MM.1S (cell line): ENCODE data around the gene ZNF557.

Source experiments
- DNase-seq: peaks from one replicate; pipeline ENCODE4 v3.0.0-alpha.2; 2015
- H2AFZ ChIP-seq: fragments of 300-600 bp; sonication (generic); 2 replicates; pipeline ENCODE4 v1.6.0; 2016; ENCODE audit warnings: antibody characterized with exemption, low read length
- H3F3A ChIP-seq: fragments of 300-600 bp; sonication (generic); 2 replicates; pipeline ENCODE4 v1.6.1; 2016; ENCODE audit warnings: mild to moderate bottlenecking, antibody characterized with exemption, low read length, moderate library complexity, mixed read lengths; ENCODE audit not compliant: insufficient read depth
- H3K27ac ChIP-seq: fragments of 300-600 bp; sonication (generic); 2 replicates; pipeline ENCODE4 v1.5.1; 2016; ENCODE audit warnings: mild to moderate bottlenecking, low read length
- H3K27me3 ChIP-seq: fragments of 300-600 bp; sonication (generic); replicated peaks from 2 replicates; pipeline ENCODE4 v1.6.0; 2016; ENCODE audit warnings: low read length; ENCODE audit not compliant: insufficient read depth
- H3K36me3 ChIP-seq: fragments of 300-600 bp; sonication (generic); replicated peaks from 2 replicates; pipeline ENCODE4 v1.6.1; 2016; ENCODE audit warnings: mild to moderate bottlenecking, low read length, mixed read lengths; ENCODE audit not compliant: insufficient read depth
- H3K4me1 ChIP-seq: fragments of 300-600 bp; sonication (generic); 2 replicates; pipeline ENCODE4 v1.6.1; 2016; ENCODE audit warnings: low read length, mixed read lengths
- H3K4me2 ChIP-seq: fragments of 300-600 bp; sonication (generic); 2 replicates; pipeline ENCODE4 v1.6.0; 2016; ENCODE audit warnings: low read depth, low read length
- H3K4me3 ChIP-seq: fragments of 300-600 bp; sonication (generic); 2 replicates; pipeline ENCODE4 v1.5.1; 2016; ENCODE audit warnings: low read length, mixed read lengths
- H3K79me2 ChIP-seq: fragments of 300-600 bp; sonication (generic); 2 replicates; pipeline ENCODE4 v1.6.1; 2016; ENCODE audit warnings: mixed run types, low read length, mixed read lengths
- H3K9ac ChIP-seq: fragments of 300-600 bp; sonication (generic); 2 replicates; pipeline ENCODE4 v1.6.1; 2016; ENCODE audit warnings: low read length, mixed read lengths
- H3K9me2 ChIP-seq: fragments of 300-600 bp; sonication (generic); replicated peaks from 2 replicates; pipeline ENCODE4 v1.6.1; 2016; ENCODE audit warnings: mild to moderate bottlenecking, low read length, mixed read lengths; ENCODE audit not compliant: insufficient read depth
- H3K9me3 ChIP-seq: fragments of 300-600 bp; sonication (generic); replicated peaks from 2 replicates; pipeline ENCODE4 v1.6.1; 2016; ENCODE audit warnings: mild to moderate bottlenecking, low read length, mixed read lengths; ENCODE audit not compliant: insufficient read depth
- H4K20me1 ChIP-seq: fragments of 300-600 bp; sonication (generic); 2 replicates; pipeline ENCODE4 v1.6.1; 2016; ENCODE audit warnings: mild to moderate bottlenecking, low read length, moderate library complexity, mixed read lengths; ENCODE audit not compliant: insufficient read depth
- EZH2 ChIP-seq: fragments of 300-600 bp; sonication (generic); optimal IDR thresholded peaks from 2 replicates; pipeline ENCODE3; 2017; ENCODE audit warnings: low read depth, mild to moderate bottlenecking, antibody characterized with exemption, low read length, mixed read lengths
- EZH2phosphoT487 ChIP-seq: fragments of 300-600 bp; sonication (generic); IDR thresholded peaks from 2 replicates; pipeline ENCODE4 v1.6.1; 2018; ENCODE audit warnings: antibody characterized with exemption, low read length
- TF ChIP-seq, protein P1 (sequence below): fragments of 300-600 bp; sonication (generic); IDR thresholded peaks from 2 replicates; pipeline ENCODE4 v1.5.1; 2016; ENCODE audit warnings: antibody characterized with exemption, low read length, mixed read lengths

The ZNF557 gene

DNA sequence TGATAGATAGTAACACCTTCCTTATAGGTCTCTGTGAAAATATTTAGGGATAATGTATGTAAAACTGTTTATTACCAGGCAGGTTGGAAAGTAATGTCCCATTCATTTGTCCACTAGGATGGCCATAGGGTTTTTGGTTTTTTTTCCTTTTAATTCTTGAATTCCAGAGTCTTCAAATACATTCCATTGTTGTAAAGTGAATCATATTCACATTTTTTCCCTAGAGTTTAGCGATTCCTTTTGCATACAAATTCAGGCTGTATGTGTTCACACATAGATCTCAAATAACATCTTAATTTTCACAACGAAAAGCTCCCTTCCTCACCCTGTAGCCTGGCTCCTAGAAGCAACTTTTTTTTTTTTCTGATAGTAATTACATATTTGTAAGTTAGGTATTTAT lies 1.8 kb upstream of the ZNF557 start:
- peaks cover 4% of the 10 kb centered on the region; the same call in 1 of the 2 replicates for H3K4me1 ChIP-seq
- H2AFZ ChIP-seq: no peak overlapping the region
- DNase-seq: no peak
- peaks cover 9% of the 10 kb centered on the region for H3K36me3 ChIP-seq
- H4K20me1 ChIP-seq: no peaks in the 10 kb centered on the region
- peaks cover 17% of the 10 kb centered on the region; the same call in 1 of the 2 replicates for H3K27me3 ChIP-seq
- H3K9me3 ChIP-seq: no peaks in the 10 kb centered on the region
- no peaks in the 10 kb centered on the region for H3K9me2 ChIP-seq
- TF ChIP-seq, protein P1, sequence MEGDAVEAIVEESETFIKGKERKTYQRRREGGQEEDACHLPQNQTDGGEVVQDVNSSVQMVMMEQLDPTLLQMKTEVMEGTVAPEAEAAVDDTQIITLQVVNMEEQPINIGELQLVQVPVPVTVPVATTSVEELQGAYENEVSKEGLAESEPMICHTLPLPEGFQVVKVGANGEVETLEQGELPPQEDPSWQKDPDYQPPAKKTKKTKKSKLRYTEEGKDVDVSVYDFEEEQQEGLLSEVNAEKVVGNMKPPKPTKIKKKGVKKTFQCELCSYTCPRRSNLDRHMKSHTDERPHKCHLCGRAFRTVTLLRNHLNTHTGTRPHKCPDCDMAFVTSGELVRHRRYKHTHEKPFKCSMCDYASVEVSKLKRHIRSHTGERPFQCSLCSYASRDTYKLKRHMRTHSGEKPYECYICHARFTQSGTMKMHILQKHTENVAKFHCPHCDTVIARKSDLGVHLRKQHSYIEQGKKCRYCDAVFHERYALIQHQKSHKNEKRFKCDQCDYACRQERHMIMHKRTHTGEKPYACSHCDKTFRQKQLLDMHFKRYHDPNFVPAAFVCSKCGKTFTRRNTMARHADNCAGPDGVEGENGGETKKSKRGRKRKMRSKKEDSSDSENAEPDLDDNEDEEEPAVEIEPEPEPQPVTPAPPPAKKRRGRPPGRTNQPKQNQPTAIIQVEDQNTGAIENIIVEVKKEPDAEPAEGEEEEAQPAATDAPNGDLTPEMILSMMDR: no peak
- TF ChIP-seq EZH2: no peak
- TF ChIP-seq EZH2phosphoT487: no peak
- no peak overlapping the region for H3K4me3 ChIP-seq
- H3K9ac ChIP-seq: no peak overlapping the region
- H3F3A ChIP-seq: 0 out of 2 replicates have a peak, but pooled peaks cover 6% of the 10 kb centered on the region
- peaks cover 20% of the 10 kb centered on the region for H3K79me2 ChIP-seq
- no peak overlapping the region for H3K27ac ChIP-seq
- H3K4me2 ChIP-seq: no peak overlapping the region

DNA sequence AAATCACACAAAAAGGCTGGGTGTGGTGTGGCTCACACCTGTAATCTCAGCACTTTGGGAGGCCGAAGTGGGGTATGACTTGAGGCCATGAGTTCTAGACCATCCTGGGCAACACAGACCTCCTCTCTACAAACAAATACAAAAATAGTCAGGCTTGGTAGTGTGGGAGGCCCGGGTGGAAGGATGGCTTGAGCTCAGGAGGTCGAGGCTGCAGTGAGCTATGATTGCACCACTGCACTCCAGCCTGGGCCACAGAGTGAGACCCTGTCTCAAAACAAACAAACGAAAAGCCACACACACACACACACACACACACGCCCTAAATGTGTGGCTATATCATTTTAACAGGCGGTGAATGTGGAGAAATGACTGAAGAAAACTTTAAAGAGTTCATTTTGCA lies 904 bp upstream of the ZNF557 start:
- Histone ChIP-seq H4K20me1 (no peaks in the 10 kb centered on the region), H3K4me2 (peak overlapping the region; percentile 53), H3K9me2 (no peaks in the 10 kb centered on the region), H3K9ac (no peak overlapping the region), H3F3A (0 out of 2 replicates have a peak, but pooled peaks cover 6% of the 10 kb centered on the region), H3K36me3 (peaks cover 12% of the 10 kb centered on the region), H3K27me3 (peaks cover 13% of the 10 kb centered on the region; the same call in 1 of the 2 replicates), H2AFZ (peak overlapping the region; percentile 73; the same call in 1 of the 2 replicates), H3K27ac (no peak overlapping the region), H3K4me3 (peak overlapping the region; percentile 29; the same call in 1 of the 2 replicates), H3K9me3 (no peaks in the 10 kb centered on the region), H3K4me1 (peaks cover 4% of the 10 kb centered on the region; the same call in 1 of the 2 replicates), H3K79me2 (peaks cover 20% of the 10 kb centered on the region)
- no peak for DNase-seq
- TF ChIP-seq EZH2 (no peak), EZH2phosphoT487 (no peak)
- TF ChIP-seq, protein P1: no peak

DNA sequence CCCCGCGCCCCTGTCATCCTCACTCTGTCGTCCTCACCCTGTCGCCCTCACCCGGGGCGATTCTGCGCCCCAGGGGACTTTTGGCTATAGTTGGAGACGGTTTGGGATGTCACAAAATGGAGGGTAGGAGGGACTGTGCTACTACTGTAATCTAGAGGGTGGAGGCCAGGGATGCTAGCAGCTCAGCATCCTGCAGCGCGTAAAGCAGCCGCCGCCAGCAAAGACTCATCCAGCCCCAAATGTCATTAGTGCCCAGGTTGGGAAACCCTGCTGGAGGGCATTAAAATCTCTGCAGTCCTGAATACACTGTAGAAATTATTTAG lies 362 bp downstream of the ZNF557 start:
- Histone ChIP-seq H3K9me3 (no peaks in the 10 kb centered on the region), H3F3A (0 out of 2 replicates have a peak, but pooled peaks cover 6% of the 10 kb centered on the region), H3K36me3 (peaks cover 20% of the 10 kb centered on the region), H3K9ac (peak overlapping the region; percentile 71), H4K20me1 (no peaks in the 10 kb centered on the region), H3K79me2 (peaks cover 20% of the 10 kb centered on the region), H3K27ac (peak overlapping the region; percentile 74; the same call in 1 of the 2 replicates), H3K4me1 (peaks cover 4% of the 10 kb centered on the region; the same call in 1 of the 2 replicates), H3K27me3 (peaks cover 3% of the 10 kb centered on the region; the same call in 1 of the 2 replicates), H3K4me3 (peak overlapping the region; percentile 83), H3K4me2 (peak overlapping the region; percentile 62), H3K9me2 (no peaks in the 10 kb centered on the region), H2AFZ (peak overlapping the region; percentile 76)
- TF ChIP-seq, protein P1: no peak
- TF ChIP-seq EZH2phosphoT487 (no peak), EZH2 (no peak)
- no peak for DNase-seq
